ELF-1 (cell line): ENCODE measurements around the gene TMCC1.
"Not testable (repeated sequence)": the region's sequence is repeated elsewhere in the genome, so short reads cannot be mapped to it uniquely, and the experiment has no call there.

Experiments used
- DNase-seq: peaks from one replicate; pipeline ENCODE4 v3.0.0-alpha.2; 2016; ENCODE audit warnings: low read depth, low spot score

TMCC1 gene

DNA sequence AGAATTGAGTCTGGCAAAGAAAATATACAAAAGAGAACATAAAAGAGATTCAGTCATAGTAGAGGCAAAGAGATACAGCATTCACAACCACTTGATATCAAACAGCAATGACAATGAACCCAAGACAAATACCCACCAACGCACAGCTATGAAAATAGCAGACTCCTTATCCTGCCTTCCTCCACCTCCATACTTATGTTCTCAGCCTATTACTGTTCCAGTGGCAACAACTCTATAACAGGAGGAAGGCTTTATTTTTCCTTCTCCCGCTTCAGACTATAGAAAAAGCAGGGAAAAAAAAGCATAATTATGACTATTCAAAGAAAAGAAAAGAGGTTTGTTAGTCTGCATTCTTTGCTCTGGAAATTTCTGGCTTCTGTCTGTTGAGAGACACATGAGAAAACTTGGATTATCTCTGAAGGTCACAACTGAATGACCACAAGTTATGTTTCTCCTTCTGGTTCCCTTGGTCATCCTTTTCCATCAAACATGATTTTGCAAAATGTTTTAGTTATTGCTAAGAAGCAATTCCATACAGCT, 205.9 kb downstream of the TMCC1 start:
- DNase-seq = no peak

DNA sequence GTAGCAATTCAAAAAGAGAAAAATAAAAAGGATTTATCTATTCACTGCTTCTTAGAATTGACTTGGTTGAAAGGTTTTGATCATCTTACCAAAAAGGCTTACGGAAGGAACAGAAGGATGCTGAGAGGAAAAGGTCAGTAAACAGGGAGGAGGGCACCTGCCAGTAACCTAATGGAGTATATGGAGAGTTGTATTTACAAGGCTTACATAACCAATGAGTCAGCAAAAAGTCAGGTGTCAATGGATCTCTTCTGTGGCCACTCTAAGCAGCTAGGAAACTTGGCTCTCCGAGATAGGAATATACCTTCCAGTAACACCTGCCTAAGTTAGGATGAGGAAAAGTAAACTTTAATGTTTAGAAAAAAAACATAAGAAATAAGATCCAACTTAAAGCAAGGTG, 206.6 kb downstream of the TMCC1 start:
- no peak for DNase-seq

DNA sequence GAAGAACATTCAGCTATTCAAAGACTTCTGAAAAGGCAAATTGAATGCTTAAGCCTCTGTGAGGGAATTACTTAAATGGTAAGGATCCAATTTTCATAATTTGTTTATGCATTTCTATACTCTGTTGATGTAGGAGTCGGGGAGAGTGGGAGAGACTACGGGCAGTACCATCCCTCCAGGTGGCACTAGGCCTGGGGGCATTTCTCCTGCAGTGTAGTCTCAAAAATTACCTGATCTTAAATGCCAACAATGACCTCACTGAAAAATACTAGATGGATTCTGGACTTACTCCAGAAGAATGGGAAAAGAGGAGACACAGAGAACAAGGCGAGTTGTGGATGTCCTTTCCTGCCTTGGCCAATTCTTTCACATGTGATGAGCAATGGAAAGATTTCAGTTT, 209.2 kb downstream of the TMCC1 start:
- no peak for DNase-seq

DNA sequence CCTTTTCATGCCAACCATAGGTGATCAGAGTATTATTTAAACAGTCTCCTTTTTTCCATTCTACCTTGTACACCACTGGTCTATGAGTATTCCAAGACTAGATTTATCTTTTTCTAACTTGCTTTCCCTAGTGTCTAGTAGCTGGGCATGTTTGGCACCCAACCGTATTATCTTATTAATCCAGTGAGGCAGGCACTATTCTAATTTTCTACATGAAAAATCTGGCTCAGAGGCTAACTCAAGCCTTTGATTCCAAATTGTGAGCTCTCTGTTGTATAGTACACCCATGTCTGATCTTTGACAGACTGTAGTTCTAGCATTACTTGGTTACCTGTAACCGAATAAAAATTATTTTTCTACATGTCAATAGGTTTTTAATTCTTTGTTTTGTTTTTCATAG, 210.3 kb downstream of the TMCC1 start:
- no peak for DNase-seq

DNA sequence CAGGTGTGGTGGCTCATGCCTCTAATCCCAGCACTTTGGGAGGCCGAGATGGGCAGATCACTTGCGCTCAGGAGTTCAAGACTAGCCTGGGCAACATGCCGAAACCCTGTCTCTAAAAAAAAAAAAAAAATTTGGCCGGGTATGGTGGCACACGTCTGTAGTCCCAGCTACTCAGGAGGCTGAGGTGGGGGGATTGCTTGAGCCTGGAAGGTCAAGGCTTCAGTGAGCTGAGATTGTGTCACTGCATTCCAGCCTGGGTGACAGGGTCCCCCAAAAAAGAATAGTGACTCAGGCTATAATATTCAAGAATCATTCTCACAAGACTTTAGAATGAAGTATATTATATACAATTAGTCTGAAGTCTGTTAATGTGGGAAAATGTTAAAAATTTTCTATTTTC, 216.5 kb downstream of the TMCC1 start:
- no peak for DNase-seq

DNA sequence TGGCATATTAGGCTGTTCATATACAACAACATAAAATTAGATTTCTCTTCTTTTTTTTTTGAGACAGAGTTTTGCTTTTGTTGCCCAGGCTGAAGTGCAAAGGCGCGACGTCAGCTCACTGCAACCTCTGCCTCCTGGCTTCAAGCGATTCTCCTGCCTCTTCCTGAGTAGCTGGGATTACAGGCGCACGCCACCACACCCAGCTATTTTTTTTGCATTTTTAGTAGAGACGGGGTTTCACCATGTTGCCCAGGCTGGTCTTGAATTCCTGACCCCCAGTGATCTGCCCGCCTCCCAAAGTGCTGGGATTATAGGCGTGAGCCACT, 218.8 kb downstream of the TMCC1 start:
- DNase-seq = not testable (repeated sequence)

DNA sequence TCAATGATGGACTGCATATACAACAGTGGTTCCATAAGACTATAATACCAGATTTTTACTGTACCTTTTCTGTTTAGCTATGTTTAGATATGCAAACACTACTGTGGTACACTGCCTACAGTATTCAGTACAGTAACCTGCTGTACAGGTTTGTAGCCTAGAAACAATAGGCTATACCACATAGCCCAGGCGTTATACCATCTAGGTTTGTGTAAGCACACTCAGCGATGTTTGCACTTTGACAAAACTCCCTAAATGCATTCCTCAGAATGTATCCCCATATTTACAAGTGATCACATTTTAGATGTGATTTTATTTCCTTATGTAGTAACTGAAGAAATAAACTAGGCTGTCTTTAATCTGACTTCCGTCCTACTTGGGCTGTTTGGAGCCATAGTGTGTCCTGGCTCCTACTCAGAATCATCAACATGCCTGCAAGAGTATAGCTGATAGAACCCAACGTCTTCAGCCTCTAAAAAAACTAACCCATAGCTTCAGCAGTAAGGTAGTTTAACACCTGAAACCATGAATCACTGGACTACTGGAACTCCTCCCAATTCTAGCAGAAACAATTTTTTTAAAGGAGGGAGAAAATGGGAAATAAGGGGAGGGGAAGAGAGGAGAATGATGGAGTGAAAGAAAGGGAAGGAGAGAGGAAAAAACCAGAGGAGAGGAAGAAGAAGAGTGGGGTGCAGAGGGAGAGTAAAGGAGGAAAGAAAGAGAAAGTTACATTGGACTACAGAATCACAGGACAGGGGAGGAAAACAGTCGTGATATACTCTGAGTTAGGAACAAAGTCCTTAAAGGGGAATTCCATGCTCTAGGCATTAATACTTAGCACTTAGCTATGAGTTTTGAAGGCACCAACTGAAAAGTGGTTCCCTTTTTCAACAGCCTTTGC, 219.4 kb downstream of the TMCC1 start:
- DNase-seq = no peak

DNA sequence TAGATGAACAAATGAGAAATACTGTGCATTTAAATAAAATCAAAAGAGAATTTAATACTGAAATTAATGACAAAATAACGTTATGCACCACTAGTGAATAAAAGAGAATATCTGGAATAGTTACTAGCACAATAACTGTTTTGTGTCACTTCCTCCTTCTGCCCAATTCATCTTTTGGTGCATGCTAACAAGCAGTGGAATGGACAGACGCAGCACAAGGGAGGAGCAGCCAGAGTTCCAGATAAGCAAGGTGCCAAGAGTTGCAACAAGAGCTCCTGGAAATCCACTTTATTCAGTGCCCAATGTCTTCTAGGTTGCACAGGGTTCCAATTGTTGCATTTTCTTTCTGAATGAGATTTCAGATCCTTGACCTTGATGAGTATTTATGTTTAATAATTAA, 220.5 kb downstream of the TMCC1 start:
- no peak for DNase-seq

DNA sequence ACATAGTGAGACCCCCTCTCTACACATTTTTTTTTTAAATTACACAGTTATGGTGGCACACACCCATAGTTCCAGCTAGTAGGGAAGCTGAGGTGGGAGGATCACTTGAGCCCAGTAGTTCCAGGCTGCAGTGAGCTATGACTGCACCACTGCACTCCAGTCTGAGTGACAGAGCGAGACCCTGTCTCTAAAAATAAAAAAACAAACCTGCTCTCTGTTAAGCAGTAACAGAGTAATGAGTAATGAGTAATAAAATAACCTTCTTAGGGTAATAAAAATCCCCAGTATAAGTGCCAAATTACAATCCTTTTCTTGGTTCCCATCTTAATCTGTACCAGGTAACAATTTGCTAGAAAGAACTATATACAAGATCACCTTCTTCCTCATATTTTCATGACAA, 221.1 kb downstream of the TMCC1 start:
- no peak for DNase-seq

DNA sequence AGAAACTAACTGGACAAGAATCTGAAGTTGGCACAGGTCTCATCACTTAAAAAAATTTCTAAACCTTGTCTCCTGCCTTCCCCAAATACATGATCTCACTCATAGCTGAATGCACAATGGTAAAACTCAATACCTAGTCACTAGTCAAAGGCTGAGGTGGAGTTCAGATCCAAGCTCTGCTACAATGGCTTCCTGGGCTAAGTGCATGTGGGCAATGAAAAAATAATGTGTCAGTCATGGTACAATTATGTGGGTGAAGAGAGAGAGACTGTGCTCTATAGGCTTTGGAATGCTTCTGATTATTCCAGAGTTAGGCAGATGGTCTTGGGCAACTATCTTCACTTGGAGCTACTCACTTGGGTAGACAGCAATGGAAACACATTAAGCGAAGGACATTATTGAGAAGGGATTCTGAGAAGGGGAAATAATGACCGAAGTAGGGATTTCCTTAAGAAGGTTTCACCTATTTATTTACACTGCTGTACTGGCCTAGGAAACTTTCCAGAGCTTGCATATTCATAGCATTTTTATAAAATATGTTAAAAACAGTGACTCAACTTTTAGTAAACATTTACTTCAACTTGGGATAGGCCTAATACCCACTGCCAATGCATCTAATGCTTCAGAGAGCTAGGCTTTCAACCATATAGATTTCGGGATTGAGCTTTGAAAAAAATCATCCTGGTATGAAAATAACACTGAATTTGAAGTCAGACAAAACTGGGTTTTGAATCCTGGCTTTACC, 228.3 kb downstream of the TMCC1 start:
- no peak for DNase-seq

DNA sequence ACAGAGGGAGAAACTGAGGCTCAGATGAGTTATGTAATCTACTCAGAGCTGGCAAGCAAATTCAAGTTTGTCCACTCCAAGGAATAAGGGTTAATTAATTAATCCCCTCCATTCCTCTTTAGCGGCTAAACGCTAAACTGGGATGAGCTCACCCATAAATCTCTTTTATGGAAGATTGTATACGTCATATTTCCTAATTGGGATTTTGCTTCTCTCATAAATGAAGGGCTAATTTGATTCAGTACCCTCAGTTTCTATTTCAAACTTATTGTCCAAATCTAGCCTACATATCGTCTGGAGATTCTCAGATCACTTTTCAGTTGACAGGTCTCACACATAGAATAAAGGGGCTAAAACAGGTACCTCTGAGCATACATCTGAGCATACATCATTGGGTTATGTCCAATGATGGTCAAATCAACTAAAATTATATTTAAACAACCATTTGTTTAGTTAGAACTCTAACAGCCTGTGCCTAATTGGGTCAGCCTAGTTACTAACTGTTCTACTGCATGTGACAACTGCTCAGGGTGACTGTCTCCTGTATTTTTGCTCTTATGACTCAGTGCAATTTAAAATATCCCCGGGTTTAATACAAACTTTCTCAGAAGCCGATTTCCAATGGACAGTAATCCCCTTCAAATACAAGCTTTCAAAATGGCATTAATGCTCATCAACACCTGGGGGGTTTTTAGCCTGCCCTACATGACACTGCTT, 229.4 kb downstream of the TMCC1 start:
- DNase-seq = no peak

DNA sequence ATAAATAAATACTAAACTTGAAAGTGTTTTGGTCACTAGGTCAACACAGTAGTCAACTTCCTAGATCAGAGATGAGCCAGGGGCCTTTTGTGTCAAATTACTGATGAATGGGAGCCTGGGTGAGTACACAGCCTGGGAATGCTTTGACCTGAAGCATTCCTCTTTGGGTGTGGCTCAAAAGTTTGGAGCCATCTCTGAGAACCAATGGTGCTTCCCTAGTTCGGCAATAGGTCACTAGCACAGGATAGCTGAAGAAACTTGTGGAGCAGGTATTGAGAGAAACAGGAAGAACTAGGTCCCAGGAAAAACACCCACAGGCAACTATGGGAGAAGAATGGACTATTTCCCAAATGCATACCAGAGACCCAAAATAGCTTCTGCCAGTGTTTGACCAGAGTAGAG, 230.5 kb downstream of the TMCC1 start:
- DNase-seq = peak; percentile 96

DNA sequence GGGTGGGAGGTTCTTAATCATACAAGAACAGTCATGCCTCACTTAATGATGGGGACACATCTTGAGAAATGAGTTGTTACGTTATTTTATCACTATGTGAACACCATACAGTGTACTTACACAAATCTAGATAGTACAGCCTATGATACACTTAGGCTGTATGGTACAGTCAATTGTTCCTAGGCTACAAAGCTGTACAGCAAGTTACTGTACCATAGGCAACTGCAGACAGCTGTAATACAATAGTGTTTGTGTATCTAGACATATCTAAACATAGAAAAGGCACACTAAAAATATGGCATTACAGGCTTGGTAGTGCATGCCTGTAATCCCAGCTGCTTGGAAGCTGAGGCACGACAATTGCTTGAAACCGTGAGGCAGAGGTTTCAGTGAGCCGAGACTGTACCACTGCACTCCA, 231.3 kb downstream of the TMCC1 start:
- DNase-seq = no peak

DNA sequence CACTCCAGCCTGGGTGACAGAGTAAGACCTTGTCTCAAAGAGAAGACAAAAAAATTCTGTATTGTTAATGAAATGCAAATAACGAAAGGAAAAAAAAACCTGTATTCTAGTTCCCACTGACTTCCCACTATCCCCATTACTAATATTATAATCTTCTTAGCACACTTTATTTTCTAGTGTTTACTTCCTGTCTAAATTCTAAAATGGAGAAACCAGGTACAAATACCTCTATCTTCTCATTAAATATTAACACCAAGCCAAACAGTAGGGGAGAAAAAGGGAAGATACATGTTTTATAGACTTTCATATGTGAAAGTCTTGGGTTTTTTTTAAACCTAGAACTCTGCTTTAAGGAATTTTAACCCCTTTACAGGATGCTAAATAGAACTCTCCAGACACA, 231.7 kb downstream of the TMCC1 start:
- DNase-seq = no peak

DNA sequence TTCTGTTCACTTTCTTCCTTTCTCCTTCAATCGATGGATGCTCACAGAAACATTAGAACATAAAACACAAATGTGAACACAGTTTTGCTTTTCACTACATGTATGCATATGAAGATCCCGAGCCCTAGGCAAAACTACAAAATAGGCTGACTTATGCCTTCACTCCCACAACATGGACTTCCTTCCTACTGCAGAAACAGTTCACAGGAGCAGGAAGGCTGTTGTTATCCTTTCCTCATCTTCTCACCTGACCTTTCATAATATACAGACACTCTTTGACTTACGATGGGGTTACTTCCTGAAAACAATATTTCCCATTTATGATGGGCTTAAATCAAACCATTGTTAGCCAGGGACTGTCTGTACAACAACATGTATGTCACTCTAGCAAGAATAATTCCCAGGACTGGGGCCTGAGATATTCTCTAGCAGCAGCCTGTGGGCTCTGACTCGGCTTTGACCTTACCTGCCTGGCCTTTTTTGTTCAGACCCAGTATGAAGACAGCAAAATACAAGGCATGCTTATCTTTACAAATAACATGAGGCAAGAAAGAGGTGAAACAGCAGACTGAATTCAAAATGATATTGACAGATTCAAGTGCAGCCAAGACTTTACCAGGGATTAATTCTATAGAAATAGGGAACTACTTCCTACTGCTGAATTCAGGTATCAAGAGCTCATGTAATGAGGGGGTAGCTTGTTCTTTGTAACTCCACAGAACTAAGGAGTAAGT, 235.2 kb downstream of the TMCC1 start:
- DNase-seq = no peak

DNA sequence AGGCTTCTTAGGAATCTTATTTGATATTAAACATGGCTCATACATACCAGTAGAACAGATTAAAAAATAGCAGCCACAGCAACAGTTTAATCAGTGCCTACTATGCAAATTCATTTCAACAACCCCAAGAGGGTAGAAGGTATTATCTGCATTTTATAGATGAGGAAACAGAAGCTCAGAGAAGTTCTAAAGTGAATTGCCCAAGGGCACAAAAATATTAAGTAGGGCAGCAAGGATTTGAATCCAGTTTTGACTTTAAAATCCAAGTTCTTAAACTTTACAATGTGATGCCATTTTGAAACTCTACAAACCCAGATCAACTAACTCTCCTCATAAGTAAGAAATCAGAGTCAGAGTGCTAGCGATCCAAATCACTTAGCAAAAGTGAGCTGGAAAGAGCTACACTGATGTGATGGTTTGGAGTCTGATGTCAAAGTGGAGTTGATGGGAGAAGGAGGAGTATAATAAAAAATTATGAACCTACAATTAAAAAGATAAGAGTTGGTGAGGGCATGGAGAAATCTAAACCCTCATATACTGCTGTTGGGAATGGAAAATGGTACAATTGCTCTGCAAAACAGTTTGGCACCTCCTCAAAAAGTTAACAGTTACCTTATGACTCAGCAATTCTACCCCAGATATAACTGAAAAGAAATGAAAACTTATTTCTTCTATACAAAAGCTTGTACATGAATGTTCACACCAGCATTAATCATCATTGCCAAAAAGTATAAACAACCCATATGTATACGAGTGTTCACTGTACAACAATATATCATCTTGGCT, 236.1 kb downstream of the TMCC1 start:
- DNase-seq = no peak

DNA sequence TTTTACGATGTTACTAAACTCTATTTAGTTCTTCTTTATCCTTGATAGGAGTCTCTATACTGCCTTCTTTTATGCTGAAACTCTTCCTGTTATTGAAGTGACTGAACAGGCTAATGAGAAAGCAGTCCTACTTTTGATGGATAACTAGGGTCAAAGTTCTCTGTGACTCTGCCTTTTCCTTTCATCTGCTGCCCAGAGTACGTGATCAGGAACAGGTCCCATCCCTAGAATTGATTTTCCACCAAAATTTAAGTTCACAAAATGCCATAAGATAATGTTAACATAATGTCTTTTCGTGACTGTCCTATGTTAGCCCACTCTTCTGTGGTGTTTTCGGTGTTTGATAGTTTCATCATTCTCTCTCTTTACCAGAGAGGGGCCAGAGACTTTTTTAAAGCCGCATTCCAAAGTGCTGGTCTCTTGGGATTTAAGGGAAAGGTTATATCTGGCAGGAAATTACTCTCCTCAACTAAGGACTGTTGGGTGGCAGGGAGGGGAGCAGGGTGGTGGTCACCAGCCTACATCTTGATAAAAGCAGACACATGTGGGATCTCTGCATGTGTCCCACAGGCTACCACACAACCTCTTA, 236.8 kb downstream of the TMCC1 start:
- DNase-seq = peak; percentile 41

DNA sequence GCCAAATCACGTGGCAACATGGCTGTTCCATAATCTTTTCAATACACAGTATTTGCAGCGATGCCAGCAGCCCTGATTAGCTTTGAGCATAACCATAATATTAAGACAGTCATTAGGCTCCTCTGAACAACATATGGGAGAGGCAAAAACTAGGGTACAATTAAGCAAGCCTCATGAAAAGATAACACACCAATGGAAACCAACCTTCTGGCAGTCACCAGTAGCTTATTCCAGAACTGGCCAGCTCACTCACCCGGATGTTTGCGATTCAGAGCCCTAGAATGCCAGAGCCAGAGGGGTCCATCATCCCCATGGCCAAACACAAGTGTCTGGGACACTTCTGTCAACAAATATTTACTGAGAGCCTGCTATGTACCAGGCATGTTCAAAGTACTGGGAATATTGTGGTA, 238.2 kb downstream of the TMCC1 start:
- no peak for DNase-seq

DNA sequence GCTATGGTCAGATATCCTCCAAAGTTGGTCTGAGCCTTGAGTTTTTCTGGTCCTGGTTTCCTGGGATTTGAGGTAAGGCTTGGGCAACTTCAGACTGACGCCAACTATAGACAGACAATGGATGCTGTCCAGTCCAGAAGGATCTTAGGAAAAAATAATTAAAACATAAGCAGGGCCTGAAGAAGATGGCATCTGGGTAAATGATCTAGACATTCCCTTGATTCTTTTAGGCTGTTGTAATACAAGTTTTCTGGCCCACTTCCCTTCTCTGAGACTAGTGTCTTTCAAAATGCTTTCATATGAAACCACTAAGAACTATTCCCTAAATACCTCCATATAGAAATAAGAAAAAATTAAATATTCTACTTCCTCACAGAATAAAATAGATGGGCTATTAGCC, 239.4 kb downstream of the TMCC1 start:
- DNase-seq = no peak

DNA sequence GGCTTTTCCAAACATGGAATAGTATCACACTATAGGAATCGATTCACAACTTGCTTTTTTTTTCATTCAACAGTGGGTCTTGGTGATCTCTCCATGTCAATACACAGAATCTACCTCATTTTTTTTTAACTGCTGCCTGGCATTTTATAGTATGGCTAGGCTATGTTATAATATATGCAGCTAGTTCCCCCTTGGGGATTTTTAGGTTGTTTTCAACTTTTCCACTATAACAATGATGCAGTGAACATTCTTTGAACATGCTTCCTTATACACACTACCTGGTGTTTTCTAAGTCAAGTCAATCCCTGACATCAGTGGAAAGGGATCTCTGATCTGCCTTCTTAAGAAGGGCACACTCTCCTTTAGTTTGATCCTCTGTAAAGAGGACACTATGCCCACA, 240.5 kb downstream of the TMCC1 start:
- DNase-seq = no peak
